ENCODE data around the gene KSR2. TPM values are rescaled to one million over a fixed set of nuclear protein-coding genes. Genes with fewer than 3 reads are reported as not detected.

The KSR2 gene
- total RNA-seq, 2 experiments from 2014 or later = 0.03 to 0.15 TPM

DNA sequence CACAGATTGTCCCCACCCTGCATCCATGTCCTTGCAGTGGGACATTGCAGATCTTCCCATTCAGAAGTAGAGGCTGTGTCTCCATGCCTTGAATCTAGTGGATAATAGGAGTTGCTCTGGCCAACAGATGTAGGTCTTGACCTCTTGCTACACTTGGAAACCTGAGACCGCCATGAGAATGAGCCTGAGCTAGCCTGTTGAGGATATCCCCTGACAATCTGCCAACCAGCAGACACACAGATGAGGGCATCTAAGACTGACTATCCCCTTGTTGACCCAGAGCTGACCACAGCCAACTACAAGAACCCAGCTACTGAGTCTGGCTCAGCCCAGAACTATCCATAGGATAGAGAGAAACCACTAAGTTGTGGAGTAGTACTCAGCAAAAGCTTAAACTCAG, 446.2 kb downstream of the KSR2 start:
- no peaks in the 10 kb centered on the region for H3K9me3 ChIP-seq (ENCODE audit: low read length)
- no peaks in the 10 kb centered on the region for H3K4me1 ChIP-seq (ENCODE audit: insufficient read depth, low read length, poor library complexity, severe bottlenecking)
- H3K4me2 ChIP-seq (ENCODE audit: low read length) = no peak overlapping the region
- no peak overlapping the region for H3K27ac ChIP-seq (ENCODE audit: low read depth, low read length, poor library complexity, severe bottlenecking)
- no peak for DNase-seq (ENCODE audit: low spot score)
- CTCF ChIA-PET (ENCODE audit: unreplicated experiment) = no interaction called here
- intact Hi-C loops (cut with micrococcal nuclease; ENCODE audit: unreplicated experiment) = no loop called here
- no peak overlapping the region for H2AFZ ChIP-seq (ENCODE audit: low read length)
- no peaks in the 10 kb centered on the region for H4K20me1 ChIP-seq (ENCODE audit: insufficient read depth, low read length)
- BruUV-seq (replicated peaks) = no TSS peak
- H3K36me3 ChIP-seq (ENCODE audit: insufficient read depth, low read length) = no peaks in the 10 kb centered on the region
- H3K4me3 ChIP-seq (ENCODE audit: low read depth, low read length, poor library complexity, severe bottlenecking) = no peak overlapping the region
- H3K79me2 ChIP-seq (ENCODE audit: insufficient read depth, low read depth, low read length) = no peaks in the 10 kb centered on the region
- H3K9me2 ChIP-seq (ENCODE audit: insufficient read depth, low read length) = no peaks in the 10 kb centered on the region
- POLR2A ChIA-PET = no interaction called here
- TF ChIP-seq, protein P1, sequence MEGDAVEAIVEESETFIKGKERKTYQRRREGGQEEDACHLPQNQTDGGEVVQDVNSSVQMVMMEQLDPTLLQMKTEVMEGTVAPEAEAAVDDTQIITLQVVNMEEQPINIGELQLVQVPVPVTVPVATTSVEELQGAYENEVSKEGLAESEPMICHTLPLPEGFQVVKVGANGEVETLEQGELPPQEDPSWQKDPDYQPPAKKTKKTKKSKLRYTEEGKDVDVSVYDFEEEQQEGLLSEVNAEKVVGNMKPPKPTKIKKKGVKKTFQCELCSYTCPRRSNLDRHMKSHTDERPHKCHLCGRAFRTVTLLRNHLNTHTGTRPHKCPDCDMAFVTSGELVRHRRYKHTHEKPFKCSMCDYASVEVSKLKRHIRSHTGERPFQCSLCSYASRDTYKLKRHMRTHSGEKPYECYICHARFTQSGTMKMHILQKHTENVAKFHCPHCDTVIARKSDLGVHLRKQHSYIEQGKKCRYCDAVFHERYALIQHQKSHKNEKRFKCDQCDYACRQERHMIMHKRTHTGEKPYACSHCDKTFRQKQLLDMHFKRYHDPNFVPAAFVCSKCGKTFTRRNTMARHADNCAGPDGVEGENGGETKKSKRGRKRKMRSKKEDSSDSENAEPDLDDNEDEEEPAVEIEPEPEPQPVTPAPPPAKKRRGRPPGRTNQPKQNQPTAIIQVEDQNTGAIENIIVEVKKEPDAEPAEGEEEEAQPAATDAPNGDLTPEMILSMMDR (conservative IDR thresholded peaks at IDR 0.05; ENCODE audit: low read length) = no peak
- TF ChIP-seq EZH2phosphoT487 (IDR thresholded peaks at IDR 0.05; ENCODE audit: borderline replicate concordance, low read depth, low read length) = no peak

DNA sequence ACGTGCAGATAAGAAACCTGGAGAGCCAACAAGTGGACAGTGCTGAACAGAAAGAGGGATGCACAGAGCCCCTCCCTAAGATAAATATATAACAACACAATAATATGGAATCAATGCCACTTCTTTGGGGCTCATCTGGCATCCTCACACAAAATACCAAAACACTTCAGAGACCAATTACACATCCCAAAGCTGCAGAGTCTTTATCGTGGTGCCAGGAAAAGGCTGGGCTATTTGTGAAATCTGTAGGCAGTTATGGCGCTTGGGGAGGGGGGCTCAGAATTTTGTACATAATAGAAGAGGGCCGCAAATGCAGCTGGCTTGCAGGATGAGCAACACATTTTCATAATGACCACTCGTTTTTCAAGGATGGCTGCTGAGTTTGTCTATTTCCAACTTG, 446.9 kb downstream of the KSR2 start:
- H3K4me3 ChIP-seq (ENCODE audit: low read depth, low read length, poor library complexity, severe bottlenecking) = no peak overlapping the region
- H4K20me1 ChIP-seq (ENCODE audit: insufficient read depth, low read length) = no peaks in the 10 kb centered on the region
- H3K79me2 ChIP-seq (ENCODE audit: insufficient read depth, low read depth, low read length) = no peaks in the 10 kb centered on the region
- DNase-seq (ENCODE audit: low spot score) = no peak
- no TSS peak for BruUV-seq (replicated peaks)
- no peak overlapping the region for H2AFZ ChIP-seq (ENCODE audit: low read length)
- H3K4me2 ChIP-seq (ENCODE audit: low read length) = no peak overlapping the region
- no peaks in the 10 kb centered on the region for H3K9me3 ChIP-seq (ENCODE audit: low read length)
- ChIA-PET CTCF (ENCODE audit: unreplicated experiment) (no interaction called here), POLR2A (interaction anchor here (0.6 kb wide), 2 partner anchors 1135 to 1579 kb away, joined by 3 read pairs; no protein-coding TSS in a partner anchor)
- intact Hi-C loops (cut with micrococcal nuclease; ENCODE audit: unreplicated experiment) = no loop called here
- H3K9me2 ChIP-seq (ENCODE audit: insufficient read depth, low read length) = no peaks in the 10 kb centered on the region
- TF ChIP-seq, protein P1 (conservative IDR thresholded peaks at IDR 0.05; ENCODE audit: low read length) = no peak
- no peak for TF ChIP-seq EZH2phosphoT487 (IDR thresholded peaks at IDR 0.05; ENCODE audit: borderline replicate concordance, low read depth, low read length)
- no peaks in the 10 kb centered on the region for H3K4me1 ChIP-seq (ENCODE audit: insufficient read depth, low read length, poor library complexity, severe bottlenecking)
- H3K36me3 ChIP-seq (ENCODE audit: insufficient read depth, low read length) = no peaks in the 10 kb centered on the region
- H3K27ac ChIP-seq (ENCODE audit: low read depth, low read length, poor library complexity, severe bottlenecking) = no peak overlapping the region

DNA sequence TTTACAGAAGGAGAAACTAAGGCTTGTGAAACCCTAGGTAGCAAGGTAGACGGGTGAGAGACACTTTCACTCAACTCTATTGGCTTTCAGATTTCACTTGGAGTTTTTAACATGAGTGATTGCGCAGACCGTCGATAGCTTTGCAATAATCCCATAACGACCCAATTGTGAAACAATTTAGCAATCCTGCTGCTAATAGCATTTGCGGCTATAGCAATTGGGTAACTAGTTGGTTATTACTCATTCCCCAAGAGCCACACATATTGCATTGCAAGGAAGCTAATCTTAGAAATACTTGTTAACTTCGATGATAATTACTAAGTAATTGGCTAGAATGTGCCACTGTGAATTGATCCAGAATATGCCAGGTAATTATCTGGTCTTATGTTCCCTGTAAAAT, 447.4 kb downstream of the KSR2 start:
- no peak for TF ChIP-seq EZH2phosphoT487 (IDR thresholded peaks at IDR 0.05; ENCODE audit: borderline replicate concordance, low read depth, low read length)
- TF ChIP-seq, protein P1 (conservative IDR thresholded peaks at IDR 0.05; ENCODE audit: low read length) = no peak
- intact Hi-C loops (cut with micrococcal nuclease; ENCODE audit: unreplicated experiment) = no loop called here
- H3K4me2 ChIP-seq (ENCODE audit: low read length) = no peak overlapping the region
- ChIA-PET POLR2A (interaction anchor here (0.6 kb wide), 1 partner anchor 1134 kb away, joined by 3 read pairs; no protein-coding TSS in a partner anchor), CTCF (ENCODE audit: unreplicated experiment) (no interaction called here)
- H3K27ac ChIP-seq (ENCODE audit: low read depth, low read length, poor library complexity, severe bottlenecking) = no peak overlapping the region
- no peaks in the 10 kb centered on the region for H3K79me2 ChIP-seq (ENCODE audit: insufficient read depth, low read depth, low read length)
- no peaks in the 10 kb centered on the region for H3K9me3 ChIP-seq (ENCODE audit: low read length)
- H3K36me3 ChIP-seq (ENCODE audit: insufficient read depth, low read length) = no peaks in the 10 kb centered on the region
- no peak for DNase-seq (ENCODE audit: low spot score)
- no peak overlapping the region for H2AFZ ChIP-seq (ENCODE audit: low read length)
- no peak overlapping the region for H3K4me3 ChIP-seq (ENCODE audit: low read depth, low read length, poor library complexity, severe bottlenecking)
- BruUV-seq (replicated peaks) = no TSS peak
- no peaks in the 10 kb centered on the region for H3K4me1 ChIP-seq (ENCODE audit: insufficient read depth, low read length, poor library complexity, severe bottlenecking)
- no peaks in the 10 kb centered on the region for H3K9me2 ChIP-seq (ENCODE audit: insufficient read depth, low read length)
- H4K20me1 ChIP-seq (ENCODE audit: insufficient read depth, low read length) = no peaks in the 10 kb centered on the region

Measured in OCI-LY7 (cell line).